DOHH2 (cell line): ENCODE results near the gene PCCA.

Source experiments
- CTCF ChIP-seq: fragments of 200-600 bp; sonication (generic); IDR thresholded peaks from one replicate; pipeline ENCODE4 v1.5.1; 2014; ENCODE audit warnings: antibody characterized with exemption, mild to moderate bottlenecking, low read depth, low read length; ENCODE audit not compliant: poor library complexity, severe bottlenecking
- EZH2phosphoT487 ChIP-seq: fragments of 200-600 bp; sonication (generic); IDR thresholded peaks from 2 replicates; pipeline ENCODE4 v1.6.1; 2017; ENCODE audit warnings: borderline replicate concordance, mild to moderate bottlenecking, antibody characterized with exemption, low read length, moderate library complexity, mixed read lengths

GRCh38 chr13:100491164-100491842 is 402.4 kb downstream of the PCCA start:
- TF ChIP-seq CTCF, result no peak
- no peak for TF ChIP-seq EZH2phosphoT487
